ENCODE results near the gene IMMP2L.
"Not testable (repeated sequence)": the region's sequence is repeated elsewhere in the genome, so short reads cannot be mapped to it uniquely, and the experiment has no call there.

IMMP2L gene

DNA sequence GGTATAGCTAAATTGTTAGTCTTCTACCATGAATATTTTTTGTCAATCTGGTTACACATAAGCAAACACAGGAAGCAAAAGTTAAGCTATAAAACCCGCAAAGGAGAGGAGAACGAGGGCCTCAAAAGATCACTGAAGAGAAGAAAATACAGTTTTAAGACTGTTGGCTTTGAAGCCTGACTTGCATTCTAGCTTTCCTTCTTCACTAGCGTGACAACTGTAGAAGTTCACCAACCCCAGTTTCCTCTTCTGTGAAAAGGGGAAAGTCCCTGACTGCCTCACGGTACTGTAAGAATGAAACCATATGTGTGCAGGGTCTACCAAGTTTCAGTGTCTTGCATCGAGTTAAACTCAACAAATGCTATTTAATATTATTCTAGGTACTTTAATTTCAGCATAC, 478.9 kb downstream of the IMMP2L start:
- no peaks in the 10 kb centered on the region for H3K36me3 ChIP-seq (ENCODE audit: control insufficient read depth, insufficient read depth, low read length)
- H3K4me1 ChIP-seq (ENCODE audit: control insufficient read depth, insufficient read depth, low read length) = peaks cover 11% of the 10 kb centered on the region
- no peaks in the 10 kb centered on the region for H3K9me3 ChIP-seq (ENCODE audit: control insufficient read depth, insufficient read depth, low read length)
- no peak overlapping the region for H3K4me3 ChIP-seq (ENCODE audit: low read depth, low read length)
- H3K9ac ChIP-seq (ENCODE audit: low read depth, low read length) = no peak overlapping the region
- no peaks in the 10 kb centered on the region for H3K27me3 ChIP-seq (ENCODE audit: control insufficient read depth, insufficient read depth, low read length)

DNA sequence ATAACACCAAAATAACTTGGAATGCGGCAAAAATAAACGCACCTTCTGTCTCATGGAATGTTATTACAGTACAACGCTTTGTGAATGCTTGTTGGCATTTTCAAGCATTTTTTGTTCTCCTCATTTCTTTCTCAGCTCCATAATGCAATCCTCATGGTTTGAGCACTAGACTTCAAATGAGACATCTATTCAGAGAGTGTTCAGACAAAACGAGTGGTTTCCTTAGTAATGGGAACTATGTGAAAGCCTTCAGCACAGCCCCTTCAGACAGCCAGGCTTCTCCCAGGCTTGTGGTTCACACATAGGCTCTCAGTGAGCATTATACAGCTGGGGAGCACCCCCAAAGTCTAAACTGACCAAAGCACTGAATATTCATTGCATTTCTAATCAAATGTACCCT, 479.9 kb downstream of the IMMP2L start:
- Histone ChIP-seq H3K9me3 (ENCODE audit: control insufficient read depth, insufficient read depth, low read length) (no peaks in the 10 kb centered on the region), H3K36me3 (ENCODE audit: control insufficient read depth, insufficient read depth, low read length) (no peaks in the 10 kb centered on the region), H3K9ac (ENCODE audit: low read depth, low read length) (no peak overlapping the region), H3K4me3 (ENCODE audit: low read depth, low read length) (no peak overlapping the region), H3K4me1 (ENCODE audit: control insufficient read depth, insufficient read depth, low read length) (peaks cover 11% of the 10 kb centered on the region), H3K27me3 (ENCODE audit: control insufficient read depth, insufficient read depth, low read length) (no peaks in the 10 kb centered on the region)

DNA sequence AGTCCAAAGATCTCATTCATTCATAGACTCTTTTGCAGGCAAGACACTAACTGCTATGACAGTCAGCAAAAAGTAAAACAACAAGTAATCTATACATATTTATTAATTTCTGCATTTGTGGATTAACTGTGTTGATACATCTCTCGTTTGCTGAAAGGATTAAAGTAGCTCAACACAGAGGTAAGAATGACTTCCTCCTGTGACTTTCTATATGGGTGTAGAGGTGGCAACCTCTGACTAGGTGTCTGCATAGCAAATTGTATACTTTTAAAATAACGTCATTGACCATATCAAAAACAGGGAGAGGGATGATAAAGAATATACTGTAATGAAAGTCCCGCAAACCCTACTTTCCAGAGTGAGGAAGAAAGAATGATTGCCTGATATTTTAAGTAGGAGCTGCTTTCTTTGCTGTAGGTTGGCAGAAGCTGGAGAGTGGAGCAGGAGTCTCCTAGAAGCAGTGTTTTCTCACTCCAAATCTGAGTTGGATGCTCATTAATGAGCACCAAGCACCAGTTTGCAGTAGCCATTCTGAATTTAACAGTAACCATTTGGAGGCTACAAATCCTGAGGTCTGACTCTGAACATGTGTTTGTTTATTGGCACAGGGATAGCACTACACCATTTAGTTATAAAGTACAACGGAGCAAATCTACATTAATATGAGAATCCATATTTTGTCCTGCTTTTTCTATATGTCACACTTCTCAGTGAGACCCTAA, 480.6 kb downstream of the IMMP2L start:
- H3K36me3 ChIP-seq (ENCODE audit: control insufficient read depth, insufficient read depth, low read length) = no peaks in the 10 kb centered on the region
- no peaks in the 10 kb centered on the region for H3K27me3 ChIP-seq (ENCODE audit: control insufficient read depth, insufficient read depth, low read length)
- no peaks in the 10 kb centered on the region for H3K9me3 ChIP-seq (ENCODE audit: control insufficient read depth, insufficient read depth, low read length)
- no peak overlapping the region for H3K4me3 ChIP-seq (ENCODE audit: low read depth, low read length)
- no peak overlapping the region for H3K9ac ChIP-seq (ENCODE audit: low read depth, low read length)
- H3K4me1 ChIP-seq (ENCODE audit: control insufficient read depth, insufficient read depth, low read length) = peaks cover 15% of the 10 kb centered on the region

DNA sequence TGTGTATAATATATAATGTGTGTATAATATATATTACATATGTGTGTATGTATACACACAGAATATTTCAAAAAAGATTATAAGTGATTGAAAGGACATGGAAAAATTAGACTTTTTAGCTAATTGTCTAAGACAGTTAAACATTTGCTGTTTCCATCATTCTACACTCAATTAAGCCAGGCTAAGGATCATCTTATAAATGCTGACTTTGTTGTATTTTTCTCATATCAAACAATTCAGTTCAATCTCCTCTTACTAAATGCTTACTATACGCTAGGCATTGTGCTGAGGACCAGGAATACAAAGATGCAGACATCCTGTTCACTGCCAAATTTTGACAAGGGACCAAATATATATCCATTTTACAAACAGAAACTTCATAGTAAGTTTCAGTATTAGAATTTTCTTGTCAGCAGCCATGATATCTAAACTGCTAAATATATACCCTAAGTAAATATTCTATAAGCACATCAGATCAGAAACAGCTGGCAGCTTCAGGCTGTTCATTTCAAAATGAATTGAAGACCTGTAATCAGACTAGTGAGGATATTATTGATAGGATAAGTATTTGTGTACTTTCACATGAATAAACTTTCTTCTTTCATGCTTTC, 481.7 kb downstream of the IMMP2L start:
- Histone ChIP-seq H3K27me3 (ENCODE audit: control insufficient read depth, insufficient read depth, low read length) (no peaks in the 10 kb centered on the region), H3K9me3 (ENCODE audit: control insufficient read depth, insufficient read depth, low read length) (no peaks in the 10 kb centered on the region), H3K4me1 (ENCODE audit: control insufficient read depth, insufficient read depth, low read length) (peaks cover 20% of the 10 kb centered on the region), H3K9ac (ENCODE audit: low read depth, low read length) (no peak overlapping the region), H3K36me3 (ENCODE audit: control insufficient read depth, insufficient read depth, low read length) (no peaks in the 10 kb centered on the region), H3K4me3 (ENCODE audit: low read depth, low read length) (no peak overlapping the region)

DNA sequence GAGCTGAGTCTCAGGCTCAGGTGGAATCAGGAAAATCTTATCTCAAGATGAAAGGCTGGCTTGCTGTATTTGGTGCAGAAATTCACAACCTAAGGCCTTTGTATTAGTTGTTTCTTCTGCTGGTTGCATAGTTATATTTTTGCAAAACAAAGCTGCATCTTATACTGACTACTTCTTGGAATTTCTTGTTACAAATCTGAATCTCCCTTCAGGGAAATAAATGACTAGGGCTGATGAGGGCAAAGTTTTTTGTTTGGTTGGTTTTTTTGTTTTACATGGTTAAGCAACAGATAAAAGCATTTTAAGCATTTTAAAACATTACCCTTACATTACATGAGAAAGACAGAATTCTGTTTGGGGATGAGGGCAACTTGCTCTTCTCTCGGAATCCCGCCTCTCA, 485.3 kb downstream of the IMMP2L start:
- no peaks in the 10 kb centered on the region for H3K27me3 ChIP-seq (ENCODE audit: control insufficient read depth, insufficient read depth, low read length)
- no peaks in the 10 kb centered on the region for H3K9me3 ChIP-seq (ENCODE audit: control insufficient read depth, insufficient read depth, low read length)
- H3K4me1 ChIP-seq (ENCODE audit: control insufficient read depth, insufficient read depth, low read length) = peaks cover 20% of the 10 kb centered on the region
- no peak overlapping the region for H3K4me3 ChIP-seq (ENCODE audit: low read depth, low read length)
- H3K9ac ChIP-seq (ENCODE audit: low read depth, low read length) = no peak overlapping the region
- no peaks in the 10 kb centered on the region for H3K36me3 ChIP-seq (ENCODE audit: control insufficient read depth, insufficient read depth, low read length)

DNA sequence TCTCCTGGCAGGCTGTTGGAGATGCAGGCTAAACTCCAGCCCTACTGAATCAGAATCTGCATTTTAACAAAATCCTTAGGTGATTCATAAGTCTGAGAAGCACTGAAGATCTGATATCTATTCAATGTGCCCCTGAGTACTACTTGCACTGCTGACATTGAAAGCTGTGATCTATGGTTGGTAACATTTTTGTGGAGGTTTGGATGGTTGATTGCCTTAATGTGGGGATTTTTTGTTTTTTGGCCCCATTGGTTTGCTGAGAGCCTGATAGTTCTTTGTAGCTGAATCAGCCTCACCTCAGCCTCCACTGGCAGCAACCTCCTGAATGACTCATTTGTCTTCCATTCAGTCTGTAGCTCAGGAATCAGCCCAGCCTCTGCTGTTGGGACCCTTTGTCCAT, 486.1 kb downstream of the IMMP2L start:
- Histone ChIP-seq H3K36me3 (ENCODE audit: control insufficient read depth, insufficient read depth, low read length) (no peaks in the 10 kb centered on the region), H3K4me3 (ENCODE audit: low read depth, low read length) (no peak overlapping the region), H3K4me1 (ENCODE audit: control insufficient read depth, insufficient read depth, low read length) (peaks cover 17% of the 10 kb centered on the region), H3K9ac (ENCODE audit: low read depth, low read length) (no peak overlapping the region), H3K27me3 (ENCODE audit: control insufficient read depth, insufficient read depth, low read length) (no peaks in the 10 kb centered on the region), H3K9me3 (ENCODE audit: control insufficient read depth, insufficient read depth, low read length) (no peaks in the 10 kb centered on the region)

DNA sequence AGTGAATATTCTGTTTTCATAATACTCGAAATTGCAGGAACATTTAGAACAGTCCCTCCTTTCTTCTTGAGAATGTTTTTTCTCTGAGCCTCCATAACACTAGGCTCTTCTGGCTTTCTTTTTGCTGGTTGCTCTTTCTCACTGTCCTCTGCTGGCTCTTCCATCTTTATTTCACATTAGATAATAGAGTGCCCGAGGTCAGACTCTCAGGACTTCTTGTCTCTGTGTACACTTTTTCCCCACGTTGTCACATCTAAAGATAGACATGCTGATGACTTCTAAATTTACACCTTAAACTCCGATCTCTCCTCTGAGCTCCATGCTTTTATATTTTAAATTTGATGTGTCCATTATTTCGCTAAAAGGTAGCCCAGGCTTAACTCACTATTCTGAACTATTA, 486.8 kb downstream of the IMMP2L start:
- no peaks in the 10 kb centered on the region for H3K36me3 ChIP-seq (ENCODE audit: control insufficient read depth, insufficient read depth, low read length)

DNA sequence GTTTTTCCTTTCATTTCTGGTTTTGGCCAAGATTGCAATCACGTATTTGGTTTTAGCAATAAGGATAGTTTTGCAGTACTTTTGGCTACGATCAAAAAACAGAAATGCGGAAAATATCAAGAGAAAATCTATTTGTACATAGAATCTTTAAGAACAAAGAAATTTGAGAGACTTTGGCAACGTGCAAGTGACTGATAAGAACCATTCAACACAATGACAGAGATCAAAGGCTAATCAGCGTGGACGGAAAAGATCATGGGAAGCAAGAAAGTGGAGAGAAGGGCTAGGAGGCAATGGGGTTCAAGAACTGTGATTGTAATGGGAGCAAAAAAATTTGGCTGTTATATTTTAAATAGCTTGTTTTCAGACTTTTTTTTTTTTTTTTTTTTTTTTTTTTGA, 487.5 kb downstream of the IMMP2L start:
- no peak overlapping the region for H3K9ac ChIP-seq (ENCODE audit: low read depth, low read length)
- no peaks in the 10 kb centered on the region for H3K9me3 ChIP-seq (ENCODE audit: control insufficient read depth, insufficient read depth, low read length)
- no peak overlapping the region for H3K4me3 ChIP-seq (ENCODE audit: low read depth, low read length)
- peaks cover 17% of the 10 kb centered on the region for H3K4me1 ChIP-seq (ENCODE audit: control insufficient read depth, insufficient read depth, low read length)
- no peaks in the 10 kb centered on the region for H3K27me3 ChIP-seq (ENCODE audit: control insufficient read depth, insufficient read depth, low read length)
- no peaks in the 10 kb centered on the region for H3K36me3 ChIP-seq (ENCODE audit: control insufficient read depth, insufficient read depth, low read length)

More for the DNA sequence above, 486.8 kb downstream of the IMMP2L start:
- Histone ChIP-seq H3K9ac (ENCODE audit: low read depth, low read length) (no peak overlapping the region), H3K27me3 (ENCODE audit: control insufficient read depth, insufficient read depth, low read length) (no peaks in the 10 kb centered on the region), H3K4me1 (ENCODE audit: control insufficient read depth, insufficient read depth, low read length) (peaks cover 17% of the 10 kb centered on the region), H3K4me3 (ENCODE audit: low read depth, low read length) (no peak overlapping the region), H3K9me3 (ENCODE audit: control insufficient read depth, insufficient read depth, low read length) (no peaks in the 10 kb centered on the region)

DNA sequence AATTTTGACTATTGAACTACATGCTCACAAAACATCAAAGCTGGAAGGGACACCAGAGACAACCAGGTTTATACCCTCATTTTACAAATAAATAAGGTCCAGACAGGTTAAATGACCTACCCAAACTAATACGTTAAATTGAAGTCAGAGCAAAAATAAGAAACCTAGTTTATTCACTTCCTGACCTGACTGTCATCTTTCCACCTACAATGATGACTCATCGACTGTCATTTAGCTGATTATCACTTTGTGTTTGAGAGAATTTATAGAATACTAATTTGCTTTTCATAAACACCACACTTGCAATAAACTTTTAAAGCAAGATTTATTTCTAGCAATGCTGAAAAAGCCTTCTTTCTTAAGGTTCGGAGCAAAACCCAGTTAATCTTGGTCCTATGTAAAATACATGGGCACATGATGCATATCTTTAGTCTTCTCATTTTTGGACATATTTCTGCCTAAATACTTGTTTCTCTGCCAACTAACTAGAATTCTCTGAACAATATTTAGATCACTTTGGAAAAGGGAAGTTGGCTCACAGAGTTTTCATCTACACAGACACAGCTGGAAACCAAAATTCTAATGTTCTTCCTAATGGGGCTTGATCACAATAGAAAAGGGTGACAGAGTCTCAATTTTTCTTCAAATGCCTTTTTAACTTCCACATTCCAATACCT, 488.1 kb downstream of the IMMP2L start:
- Histone ChIP-seq H3K27me3 (ENCODE audit: control insufficient read depth, insufficient read depth, low read length) (no peaks in the 10 kb centered on the region), H3K4me3 (ENCODE audit: low read depth, low read length) (no peak overlapping the region), H3K9me3 (ENCODE audit: control insufficient read depth, insufficient read depth, low read length) (no peaks in the 10 kb centered on the region), H3K4me1 (ENCODE audit: control insufficient read depth, insufficient read depth, low read length) (peaks cover 17% of the 10 kb centered on the region), H3K9ac (ENCODE audit: low read depth, low read length) (no peak overlapping the region), H3K36me3 (ENCODE audit: control insufficient read depth, insufficient read depth, low read length) (no peaks in the 10 kb centered on the region)

DNA sequence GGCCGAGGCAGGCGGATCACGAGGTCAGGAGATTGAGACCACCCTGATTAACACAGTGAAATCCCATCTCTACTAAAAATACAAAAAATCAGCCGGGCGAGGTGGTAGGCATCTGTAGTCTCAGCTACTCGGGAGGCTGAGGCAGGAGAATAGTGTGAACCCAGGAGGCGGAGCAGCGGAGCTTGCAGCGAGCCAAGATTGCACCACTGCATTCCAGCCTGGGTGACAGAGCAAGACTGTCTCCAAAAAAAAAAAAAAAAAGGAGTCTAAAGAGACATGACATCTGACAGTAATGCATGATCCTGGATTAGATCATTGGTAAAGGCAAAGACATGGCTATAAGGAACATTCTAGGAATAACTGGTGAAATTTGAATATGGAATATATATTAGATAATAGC, 489.6 kb downstream of the IMMP2L start:
- H3K4me1 ChIP-seq (ENCODE audit: control insufficient read depth, insufficient read depth, low read length) = peaks cover 17% of the 10 kb centered on the region
- H3K36me3 ChIP-seq (ENCODE audit: control insufficient read depth, insufficient read depth, low read length); H3K9ac ChIP-seq (ENCODE audit: low read depth, low read length); H3K9me3 ChIP-seq (ENCODE audit: control insufficient read depth, insufficient read depth, low read length); H3K4me3 ChIP-seq (ENCODE audit: low read depth, low read length); H3K27me3 ChIP-seq (ENCODE audit: control insufficient read depth, insufficient read depth, low read length): not testable (repeated sequence)

DNA sequence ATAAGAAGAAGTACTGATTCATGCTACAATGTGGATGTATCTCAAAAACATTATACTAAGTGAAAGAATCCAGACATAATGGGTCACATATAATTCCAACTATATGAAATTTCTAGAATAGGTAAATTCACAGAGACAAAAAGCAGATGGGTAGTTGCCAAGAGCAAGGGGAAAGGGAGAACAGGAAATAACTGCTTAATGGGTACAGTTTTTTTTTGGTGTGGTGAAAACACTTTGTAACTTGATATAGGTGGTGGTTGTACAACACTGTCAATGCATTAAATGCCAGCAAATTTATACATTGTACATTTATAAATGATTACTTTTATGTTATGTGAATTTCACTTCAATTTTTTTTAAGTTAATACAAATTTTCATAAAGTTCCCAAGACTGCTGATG, 490.7 kb downstream of the IMMP2L start:
- Histone ChIP-seq H3K4me1 (ENCODE audit: control insufficient read depth, insufficient read depth, low read length) (peaks cover 11% of the 10 kb centered on the region), H3K9ac (ENCODE audit: low read depth, low read length) (no peak overlapping the region), H3K9me3 (ENCODE audit: control insufficient read depth, insufficient read depth, low read length) (no peaks in the 10 kb centered on the region), H3K4me3 (ENCODE audit: low read depth, low read length) (no peak overlapping the region), H3K27me3 (ENCODE audit: control insufficient read depth, insufficient read depth, low read length) (no peaks in the 10 kb centered on the region), H3K36me3 (ENCODE audit: control insufficient read depth, insufficient read depth, low read length) (no peaks in the 10 kb centered on the region)

DNA sequence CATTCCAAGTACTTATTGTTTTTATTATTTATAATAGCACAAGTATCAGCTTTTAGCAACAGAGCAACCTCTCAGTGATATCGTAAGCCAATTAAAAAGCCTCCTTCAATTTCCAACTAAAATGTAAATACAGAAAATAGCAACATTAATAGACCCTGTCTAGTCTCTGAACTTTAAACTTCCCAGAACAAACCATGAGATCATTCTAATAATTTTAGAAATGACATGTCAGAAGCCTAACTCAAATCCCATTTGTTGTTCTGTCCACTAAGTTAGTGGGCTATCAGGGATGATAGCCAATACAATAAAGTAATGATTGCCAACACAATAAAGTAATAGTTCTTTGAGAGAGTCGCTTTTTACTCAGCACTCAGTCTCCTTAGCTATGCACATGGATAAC, 493.7 kb downstream of the IMMP2L start:
- Histone ChIP-seq H3K27me3 (ENCODE audit: control insufficient read depth, insufficient read depth, low read length) (no peaks in the 10 kb centered on the region), H3K9me3 (ENCODE audit: control insufficient read depth, insufficient read depth, low read length) (peaks cover 6% of the 10 kb centered on the region), H3K4me3 (ENCODE audit: low read depth, low read length) (no peak overlapping the region), H3K4me1 (ENCODE audit: control insufficient read depth, insufficient read depth, low read length) (peaks cover 3% of the 10 kb centered on the region), H3K36me3 (ENCODE audit: control insufficient read depth, insufficient read depth, low read length) (no peaks in the 10 kb centered on the region), H3K9ac (ENCODE audit: low read depth, low read length) (no peak overlapping the region)
